ENCODE data around the gene DCLRE1B. TPM values are rescaled to one million over a fixed set of nuclear protein-coding genes. Genes with fewer than 3 reads are reported as not detected.
A peak's percentile ranks its signal among the peaks of the same experiment; 100 is the strongest.

The DCLRE1B gene
- total and polyA plus RNA-seq, 9 of the 15 experiments (the other 6 are each of a cell fraction or from before 2014, with no cell fraction given) = 10.6 to 28.8 (median 17.2) TPM

DNA sequence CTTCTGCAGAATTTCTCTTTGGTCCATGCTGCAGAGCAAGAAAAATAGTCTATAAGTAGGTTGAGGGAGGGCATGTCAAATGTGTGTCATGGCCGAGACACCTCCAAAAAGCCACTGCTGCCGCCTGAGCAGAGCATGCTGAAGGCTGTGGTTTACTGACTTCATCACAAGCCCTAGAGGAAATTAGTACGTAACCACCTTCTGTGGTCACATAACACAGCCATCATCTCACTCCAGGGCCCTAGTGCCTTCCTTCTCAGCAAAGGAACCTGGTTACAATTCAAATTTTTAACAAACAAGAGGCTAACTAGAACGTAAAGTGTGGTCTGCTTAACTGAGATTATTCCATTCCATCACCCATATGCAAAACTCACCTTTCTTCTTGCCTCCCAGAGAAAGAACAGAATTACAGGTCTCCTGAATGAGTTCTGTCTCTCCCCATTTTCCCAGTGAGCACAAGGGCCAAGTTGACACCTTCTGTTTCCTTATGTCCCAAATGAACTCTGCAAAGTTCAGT lies 33.5 kb upstream of the DCLRE1B start, which contains the start of gene PTPN22 (continued):
- TF ChIP-seq MAFG (tag; conservative IDR thresholded peaks at IDR 0.05) = no peak
- TF ChIP-seq ZNF644 (tag; IDR thresholded peaks at IDR 0.05; ENCODE audit: low read depth) = no peak
- TF ChIP-seq ZNF583 (CRISPR knock-in tag; IDR thresholded peaks at IDR 0.05) = no peak; the same call in 1 of the 2 replicates
- TF ChIP-seq, protein P1, sequence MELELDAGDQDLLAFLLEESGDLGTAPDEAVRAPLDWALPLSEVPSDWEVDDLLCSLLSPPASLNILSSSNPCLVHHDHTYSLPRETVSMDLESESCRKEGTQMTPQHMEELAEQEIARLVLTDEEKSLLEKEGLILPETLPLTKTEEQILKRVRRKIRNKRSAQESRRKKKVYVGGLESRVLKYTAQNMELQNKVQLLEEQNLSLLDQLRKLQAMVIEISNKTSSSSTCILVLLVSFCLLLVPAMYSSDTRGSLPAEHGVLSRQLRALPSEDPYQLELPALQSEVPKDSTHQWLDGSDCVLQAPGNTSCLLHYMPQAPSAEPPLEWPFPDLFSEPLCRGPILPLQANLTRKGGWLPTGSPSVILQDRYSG (tag; conservative IDR thresholded peaks at IDR 0.05; ENCODE audit: low read depth) = no peak
- TF ChIP-seq, protein P2, sequence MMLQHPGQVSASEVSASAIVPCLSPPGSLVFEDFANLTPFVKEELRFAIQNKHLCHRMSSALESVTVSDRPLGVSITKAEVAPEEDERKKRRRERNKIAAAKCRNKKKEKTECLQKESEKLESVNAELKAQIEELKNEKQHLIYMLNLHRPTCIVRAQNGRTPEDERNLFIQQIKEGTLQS (IDR thresholded peaks at IDR 0.05) = peak; percentile 48; the same call in 1 of the 2 replicates
- TF ChIP-seq, protein P2 (CRISPR knock-in tag; conservative IDR thresholded peaks at IDR 0.05) = no peak
- peak; percentile 56 for TF ChIP-seq ZFX (CRISPR knock-in tag; IDR thresholded peaks at IDR 0.05)
- no peak for TF ChIP-seq RBFOX2 (IDR thresholded peaks at IDR 0.05; ENCODE audit: low read depth, low read length)
- TF ChIP-seq ZNF668 (CRISPR knock-in tag; IDR thresholded peaks at IDR 0.05) = no peak
- TF ChIP-seq LARP7 (IDR thresholded peaks at IDR 0.05) = no peak
- TF ChIP-seq, protein P3, sequence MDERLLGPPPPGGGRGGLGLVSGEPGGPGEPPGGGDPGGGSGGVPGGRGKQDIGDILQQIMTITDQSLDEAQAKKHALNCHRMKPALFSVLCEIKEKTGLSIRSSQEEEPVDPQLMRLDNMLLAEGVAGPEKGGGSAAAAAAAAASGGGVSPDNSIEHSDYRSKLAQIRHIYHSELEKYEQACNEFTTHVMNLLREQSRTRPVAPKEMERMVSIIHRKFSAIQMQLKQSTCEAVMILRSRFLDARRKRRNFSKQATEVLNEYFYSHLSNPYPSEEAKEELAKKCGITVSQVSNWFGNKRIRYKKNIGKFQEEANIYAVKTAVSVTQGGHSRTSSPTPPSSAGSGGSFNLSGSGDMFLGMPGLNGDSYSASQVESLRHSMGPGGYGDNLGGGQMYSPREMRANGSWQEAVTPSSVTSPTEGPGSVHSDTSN (CRISPR knock-in tag; IDR thresholded peaks at IDR 0.05; ENCODE audit: low read depth) = no peak
- TF ChIP-seq, protein P3 (tag; conservative IDR thresholded peaks at IDR 0.05; ENCODE audit: low read depth) = no peak
- TF ChIP-seq RBM25 (IDR thresholded peaks at IDR 0.05; ENCODE audit: low read depth, low read length, severe bottlenecking) = no peak
- TF ChIP-seq FOXK1 (CRISPR knock-in tag; IDR thresholded peaks at IDR 0.05; ENCODE audit: borderline replicate concordance) = 0 out of 2 replicates have a peak, but pooled peaks have one; percentile 42
- TF ChIP-seq RNF2 (IDR thresholded peaks at IDR 0.05) = no peak; the same call in 1 of the 2 replicates
- peak; percentile 60; the same call in 1 of the 2 replicates for TF ChIP-seq ZBTB17 (CRISPR knock-in tag; IDR thresholded peaks at IDR 0.05)
- no peak for TF ChIP-seq HMG20B (CRISPR knock-in tag; IDR thresholded peaks at IDR 0.05)
- TF ChIP-seq TAF1 (IDR thresholded peaks at IDR 0.05; ENCODE audit: control insufficient read depth, extremely low read depth, insufficient read depth, low read length, severe bottlenecking) = no peak
- no peak for TF ChIP-seq EGR1 (conservative IDR thresholded peaks at IDR 0.05)
- no peak for TF ChIP-seq YBX1 (IDR thresholded peaks at IDR 0.05)
- no peak for TF ChIP-seq GTF2A2 (tag; IDR thresholded peaks at IDR 0.05)
- TF ChIP-seq CEBPG (CRISPR knock-in tag; IDR thresholded peaks at IDR 0.05) = no peak
- 0 out of 4 replicates have a peak, but pooled peaks of 1 of the 2 experiments have one; percentile 8 for TF ChIP-seq CEBPG (tag; conservative IDR thresholded peaks at IDR 0.05 in 1 of 2, IDR thresholded peaks at IDR 0.05 in 1 of 2)
- no peak for TF ChIP-seq SRSF7 (optimal IDR thresholded peaks at IDR 0.05; ENCODE audit: low read depth, low read length)
- TF ChIP-seq, protein P4, sequence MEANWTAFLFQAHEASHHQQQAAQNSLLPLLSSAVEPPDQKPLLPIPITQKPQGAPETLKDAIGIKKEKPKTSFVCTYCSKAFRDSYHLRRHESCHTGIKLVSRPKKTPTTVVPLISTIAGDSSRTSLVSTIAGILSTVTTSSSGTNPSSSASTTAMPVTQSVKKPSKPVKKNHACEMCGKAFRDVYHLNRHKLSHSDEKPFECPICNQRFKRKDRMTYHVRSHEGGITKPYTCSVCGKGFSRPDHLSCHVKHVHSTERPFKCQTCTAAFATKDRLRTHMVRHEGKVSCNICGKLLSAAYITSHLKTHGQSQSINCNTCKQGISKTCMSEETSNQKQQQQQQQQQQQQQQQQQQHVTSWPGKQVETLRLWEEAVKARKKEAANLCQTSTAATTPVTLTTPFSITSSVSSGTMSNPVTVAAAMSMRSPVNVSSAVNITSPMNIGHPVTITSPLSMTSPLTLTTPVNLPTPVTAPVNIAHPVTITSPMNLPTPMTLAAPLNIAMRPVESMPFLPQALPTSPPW (CRISPR knock-in tag; IDR thresholded peaks at IDR 0.05) = peak; percentile 54

Data from K562 (cell line).